ENCODE measurements around the gene SIRT2.

DNA sequence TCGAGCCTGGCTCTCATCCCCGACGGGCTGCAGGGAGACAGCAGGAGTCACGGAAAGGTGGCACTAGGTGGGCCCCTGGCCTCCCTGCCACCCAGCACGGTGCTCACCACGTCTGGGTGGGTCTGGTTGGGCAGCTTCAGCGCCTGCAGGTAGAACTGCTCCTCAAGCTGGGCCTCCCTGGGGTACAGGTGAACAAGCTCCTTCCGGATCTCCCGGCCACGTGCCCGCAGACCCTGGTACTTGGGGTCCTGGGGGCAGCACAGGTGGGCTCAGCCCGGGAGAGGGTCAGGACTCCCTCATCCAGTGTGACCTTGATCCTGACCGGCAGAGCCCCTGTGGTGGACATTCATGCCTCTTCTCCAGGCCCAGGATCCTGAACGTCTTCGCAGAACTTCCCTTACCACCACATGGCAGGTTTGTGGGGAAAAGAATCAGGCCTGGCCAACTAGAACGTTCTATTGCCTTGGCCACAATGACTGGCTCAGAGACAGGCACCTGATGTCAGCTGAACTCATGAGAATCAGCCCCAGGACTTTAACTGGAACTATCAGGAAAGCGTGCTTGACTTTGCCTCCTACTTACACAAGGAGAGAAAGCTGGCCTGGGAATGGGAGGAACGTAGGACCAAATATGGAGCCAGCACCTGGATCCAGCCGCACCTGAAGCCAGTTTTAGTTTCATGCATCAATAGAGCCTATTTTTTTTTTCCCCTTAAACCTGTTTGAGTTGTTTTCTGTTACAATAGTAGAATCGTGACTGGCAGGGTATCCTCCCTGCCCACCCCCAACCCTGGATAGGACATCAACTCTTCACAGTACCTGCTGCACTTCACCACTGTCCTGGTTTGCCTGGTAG, 22.2 kb upstream of the SIRT2 start:
- TF ChIP-seq, protein P1, sequence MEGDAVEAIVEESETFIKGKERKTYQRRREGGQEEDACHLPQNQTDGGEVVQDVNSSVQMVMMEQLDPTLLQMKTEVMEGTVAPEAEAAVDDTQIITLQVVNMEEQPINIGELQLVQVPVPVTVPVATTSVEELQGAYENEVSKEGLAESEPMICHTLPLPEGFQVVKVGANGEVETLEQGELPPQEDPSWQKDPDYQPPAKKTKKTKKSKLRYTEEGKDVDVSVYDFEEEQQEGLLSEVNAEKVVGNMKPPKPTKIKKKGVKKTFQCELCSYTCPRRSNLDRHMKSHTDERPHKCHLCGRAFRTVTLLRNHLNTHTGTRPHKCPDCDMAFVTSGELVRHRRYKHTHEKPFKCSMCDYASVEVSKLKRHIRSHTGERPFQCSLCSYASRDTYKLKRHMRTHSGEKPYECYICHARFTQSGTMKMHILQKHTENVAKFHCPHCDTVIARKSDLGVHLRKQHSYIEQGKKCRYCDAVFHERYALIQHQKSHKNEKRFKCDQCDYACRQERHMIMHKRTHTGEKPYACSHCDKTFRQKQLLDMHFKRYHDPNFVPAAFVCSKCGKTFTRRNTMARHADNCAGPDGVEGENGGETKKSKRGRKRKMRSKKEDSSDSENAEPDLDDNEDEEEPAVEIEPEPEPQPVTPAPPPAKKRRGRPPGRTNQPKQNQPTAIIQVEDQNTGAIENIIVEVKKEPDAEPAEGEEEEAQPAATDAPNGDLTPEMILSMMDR (IDR thresholded peaks at IDR 0.05) = no peak
- TF ChIP-seq POLR2AphosphoS5 (IDR thresholded peaks at IDR 0.05; ENCODE audit: low read depth, low read length) (no peak), SIN3A (IDR thresholded peaks at IDR 0.05; ENCODE audit: borderline replicate concordance, insufficient read depth, low read depth, low read length) (no peak), TCF7L2 (IDR thresholded peaks at IDR 0.05; ENCODE audit: low read depth, low read length) (no peak)
- TF ChIP-seq, protein P2, sequence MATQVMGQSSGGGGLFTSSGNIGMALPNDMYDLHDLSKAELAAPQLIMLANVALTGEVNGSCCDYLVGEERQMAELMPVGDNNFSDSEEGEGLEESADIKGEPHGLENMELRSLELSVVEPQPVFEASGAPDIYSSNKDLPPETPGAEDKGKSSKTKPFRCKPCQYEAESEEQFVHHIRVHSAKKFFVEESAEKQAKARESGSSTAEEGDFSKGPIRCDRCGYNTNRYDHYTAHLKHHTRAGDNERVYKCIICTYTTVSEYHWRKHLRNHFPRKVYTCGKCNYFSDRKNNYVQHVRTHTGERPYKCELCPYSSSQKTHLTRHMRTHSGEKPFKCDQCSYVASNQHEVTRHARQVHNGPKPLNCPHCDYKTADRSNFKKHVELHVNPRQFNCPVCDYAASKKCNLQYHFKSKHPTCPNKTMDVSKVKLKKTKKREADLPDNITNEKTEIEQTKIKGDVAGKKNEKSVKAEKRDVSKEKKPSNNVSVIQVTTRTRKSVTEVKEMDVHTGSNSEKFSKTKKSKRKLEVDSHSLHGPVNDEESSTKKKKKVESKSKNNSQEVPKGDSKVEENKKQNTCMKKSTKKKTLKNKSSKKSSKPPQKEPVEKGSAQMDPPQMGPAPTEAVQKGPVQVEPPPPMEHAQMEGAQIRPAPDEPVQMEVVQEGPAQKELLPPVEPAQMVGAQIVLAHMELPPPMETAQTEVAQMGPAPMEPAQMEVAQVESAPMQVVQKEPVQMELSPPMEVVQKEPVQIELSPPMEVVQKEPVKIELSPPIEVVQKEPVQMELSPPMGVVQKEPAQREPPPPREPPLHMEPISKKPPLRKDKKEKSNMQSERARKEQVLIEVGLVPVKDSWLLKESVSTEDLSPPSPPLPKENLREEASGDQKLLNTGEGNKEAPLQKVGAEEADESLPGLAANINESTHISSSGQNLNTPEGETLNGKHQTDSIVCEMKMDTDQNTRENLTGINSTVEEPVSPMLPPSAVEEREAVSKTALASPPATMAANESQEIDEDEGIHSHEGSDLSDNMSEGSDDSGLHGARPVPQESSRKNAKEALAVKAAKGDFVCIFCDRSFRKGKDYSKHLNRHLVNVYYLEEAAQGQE (IDR thresholded peaks at IDR 0.05; ENCODE audit: insufficient read depth in 1 of 2, low read depth in 2 of 2, low read length in 1 of 2) = no peak

All from Panc1 (cell line).